HG03103 (cell line): ENCODE data around the gene LCN6.

ENCODE experiments used
- ATAC-seq: cut with Tn5 transposase; IDR thresholded peaks from one replicate; pipeline ENCODE4 v1.9.1; 2021; ENCODE audit warnings: low read depth; ENCODE audit not compliant: unreplicated experiment

LCN6 gene

DNA sequence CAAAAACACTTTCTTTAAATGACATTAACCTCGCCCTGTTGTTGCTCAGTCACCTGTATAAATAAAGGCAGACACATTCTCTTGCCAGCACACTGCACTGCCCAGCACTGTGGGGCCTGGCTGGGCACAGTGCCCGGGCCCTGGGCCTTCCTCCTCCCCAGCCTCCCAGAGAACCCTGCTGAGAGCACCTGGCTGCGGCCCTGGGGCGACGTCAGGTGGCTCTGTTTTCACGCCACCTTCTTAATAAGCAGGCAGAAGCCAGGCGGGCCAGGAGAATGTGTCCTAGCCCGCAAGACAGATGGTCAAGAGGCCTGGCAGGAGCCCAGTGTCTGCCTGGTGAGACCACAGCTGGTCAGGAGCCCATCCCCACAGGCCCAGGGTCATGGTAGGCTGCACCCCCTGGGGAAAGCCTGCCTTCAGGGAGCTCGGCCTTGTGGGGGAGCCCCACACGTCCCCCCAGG is 52.9 kb downstream of the LCN6 start:
- ATAC-seq = no peak

DNA sequence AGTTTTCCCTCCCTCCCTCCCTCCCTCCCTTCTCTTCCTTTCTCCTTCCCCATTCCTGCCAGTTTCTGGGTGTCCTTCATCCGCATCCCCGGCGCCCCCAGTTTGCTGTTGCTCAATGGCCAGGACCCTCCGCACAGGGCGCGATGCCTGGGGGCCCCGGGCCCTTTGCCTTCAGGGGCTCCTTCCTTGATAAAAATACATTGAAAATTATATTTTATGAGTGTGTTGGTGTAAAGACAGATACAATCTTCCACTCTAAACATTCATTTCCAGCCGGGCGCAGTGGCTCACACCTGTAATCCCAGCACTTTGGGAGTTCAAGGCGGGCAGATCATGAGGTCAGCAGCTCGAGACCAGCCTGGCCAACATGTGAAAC is 53.5 kb downstream of the LCN6 start:
- ATAC-seq = no peak

DNA sequence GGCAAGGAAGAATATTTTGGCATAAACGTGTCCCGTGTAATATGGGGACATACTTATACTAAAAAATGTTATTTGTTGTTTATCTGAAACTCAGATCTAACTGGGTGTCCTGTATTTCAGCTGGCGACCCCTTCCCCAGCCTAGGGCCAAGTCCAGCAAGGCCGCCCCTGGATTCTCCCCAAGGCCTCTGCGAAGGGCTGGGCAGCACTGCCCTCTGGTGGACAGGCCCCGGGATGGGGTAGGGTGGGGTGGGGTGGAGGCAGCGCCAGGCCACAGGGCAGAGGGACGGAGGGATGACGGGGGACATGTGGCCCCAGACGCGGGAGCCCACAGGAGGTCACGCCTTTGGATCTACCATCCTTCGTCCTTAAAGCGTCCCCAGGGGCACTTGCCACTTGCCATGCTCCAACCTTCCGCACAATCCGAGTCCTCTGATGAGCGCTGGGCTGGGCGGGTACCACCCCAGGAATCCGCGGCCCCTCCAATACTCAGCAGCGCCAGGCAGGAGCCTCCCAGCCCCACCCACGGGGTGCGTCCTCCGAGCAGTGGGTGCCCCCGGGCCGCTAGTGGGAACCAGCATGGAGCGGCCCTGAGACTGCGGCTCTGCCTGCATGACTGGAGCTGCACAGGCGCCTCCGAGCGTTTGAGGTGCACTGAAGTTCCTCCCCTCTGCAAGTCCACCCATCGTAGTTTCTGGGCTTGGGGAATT is 54.0 kb downstream of the LCN6 start:
- ATAC-seq = no peak
